ENCODE measurements around the gene KHDRBS2. TPM values are rescaled to one million over a fixed set of nuclear protein-coding genes. Genes with fewer than 3 reads are reported as not detected.

KHDRBS2 gene
- polyA plus RNA-seq (ENCODE audit: insufficient read length): not detected

- DNase-seq: peak; percentile 79
Measured at GRCh38 chr6:62285612-62286469, at the start of gene KHDRBS2. TSS of gene KHDRBS2 (minus strand) at chr6:62286225.

GRCh38 chr6:62328607-62329006 is 42.6 kb upstream of the KHDRBS2 start:
- no peak for DNase-seq

GRCh38 chr6:62324834-62325233 is 38.8 kb upstream of the KHDRBS2 start:
- no peak for DNase-seq

GRCh38 chr6:62323818-62324431 is 37.9 kb upstream of the KHDRBS2 start:
- DNase-seq: no peak

- DNase-seq: no peak
Measured at GRCh38 chr6:62298745-62299392, 12.8 kb upstream of the KHDRBS2 start.

- no peak for DNase-seq
Measured at GRCh38 chr6:62296541-62296940, 10.5 kb upstream of the KHDRBS2 start.

- no peak for DNase-seq
Measured at GRCh38 chr6:62288974-62289373, 2.9 kb upstream of the KHDRBS2 start.

- no peak for DNase-seq
Measured at GRCh38 chr6:62288562-62288961, 2.5 kb upstream of the KHDRBS2 start.

GRCh38 chr6:62286470-62286843 is 432 bp upstream of the KHDRBS2 start:
- DNase-seq: no peak

- DNase-seq: no peak
Measured at GRCh38 chr6:62284725-62285124, 1.3 kb downstream of the KHDRBS2 start.

GRCh38 chr6:62283796-62284411 is 2.1 kb downstream of the KHDRBS2 start:
- DNase-seq: peak; percentile 40

GRCh38 chr6:62283365-62283764 is 2.7 kb downstream of the KHDRBS2 start:
- no peak for DNase-seq

- no peak for DNase-seq
Measured at GRCh38 chr6:62280099-62280498, 5.9 kb downstream of the KHDRBS2 start.

- no peak for DNase-seq
Measured at GRCh38 chr6:62272114-62272513, 13.9 kb downstream of the KHDRBS2 start.

GRCh38 chr6:62265906-62266525 is 20.0 kb downstream of the KHDRBS2 start:
- no peak for DNase-seq

- no peak for DNase-seq
Measured at GRCh38 chr6:62262283-62262682, 23.7 kb downstream of the KHDRBS2 start.

- DNase-seq: no peak
Measured at GRCh38 chr6:62246087-62246486, 39.9 kb downstream of the KHDRBS2 start.

- no peak for DNase-seq
Measured at GRCh38 chr6:62236784-62237183, 49.2 kb downstream of the KHDRBS2 start.

- DNase-seq: no peak
Measured at GRCh38 chr6:62229231-62229630, 56.8 kb downstream of the KHDRBS2 start.

GRCh38 chr6:62217866-62218265 is 68.2 kb downstream of the KHDRBS2 start:
- DNase-seq: no peak

- DNase-seq: no peak
Measured at GRCh38 chr6:62202078-62202477, 83.9 kb downstream of the KHDRBS2 start.

- DNase-seq: no peak
Measured at GRCh38 chr6:62192593-62192992, 93.4 kb downstream of the KHDRBS2 start.

- no peak for DNase-seq
Measured at GRCh38 chr6:62175195-62175594, 110.8 kb downstream of the KHDRBS2 start.

All from hindlimb muscle (tissue), 1 donor.